Right lobe of liver (tissue), 6 donors: ENCODE results near the gene CDH4. TPM values are rescaled to one million over a fixed set of nuclear protein-coding genes. Genes with fewer than 3 reads are reported as not detected.

Source experiments
- ATAC-seq, 4 donors: fragments of 200-7000 bp; cut with Tn5 transposase; one replicate each; pipeline ENCODE4 v1.9.1; 2020; ENCODE audit warnings: mild to moderate bottlenecking in 4 of 4, moderate library complexity in 4 of 4
- DNase-seq, 3 donors: peaks; one replicate each; pipeline ENCODE4 v3.0.0-alpha.2; 2020
- H3K27ac ChIP-seq, 3 donors: fragments of 200-600 bp; one replicate each; pipeline ENCODE4 v1.8.0; 2022
- H3K27me3 ChIP-seq, 2 donors: fragments of 200-600 bp; one replicate each; pipeline ENCODE4 v1.8.0; 2022
- H3K36me3 ChIP-seq, 4 donors: fragments of 200-600 bp; sonication (generic) in 1 of 4; one replicate each; pipeline versions ENCODE4 v1.5.1 to v1.8.0; 2017 to 2022; ENCODE audit warnings: control low read depth in 1 of 4
- H3K4me1 ChIP-seq, 4 donors: fragments of 200-600 bp; sonication (generic) in 1 of 4; one replicate each; pipeline versions ENCODE4 v1.5.1 to v1.8.0; 2017 to 2022; ENCODE audit warnings: control low read depth in 1 of 4
- H3K4me3 ChIP-seq, 3 donors: fragments of 200-600 bp; one replicate each; pipeline ENCODE4 v1.8.0; 2022
- H3K9me3 ChIP-seq, 4 donors: fragments of 200-600 bp; sonication (generic) in 1 of 4; one replicate each; pipeline versions ENCODE4 v1.5.1 to v1.8.0; 2017 to 2022; ENCODE audit warnings: control low read depth in 1 of 4
- POLR2A ChIP-seq: fragments of 450-650 bp; IDR thresholded peaks from one replicate; pipeline ENCODE4 v1.6.1; 2017; ENCODE audit warnings: antibody characterized with exemption, mild to moderate bottlenecking
- WGBS: methylation state at CpG from one replicate; pipeline ENCODE4 v1.1.6; 2018; ENCODE audit warnings: low coverage, low lambda C conversion rate; ENCODE audit not compliant: insufficient coverage; ENCODE audit errors: missing lambda C conversion rate; 5-methylcytosine and 5-hydroxymethylcytosine counted together
- intact Hi-C, 2 donors: fragments of 100-400 bp; cut with DNase I; formaldehyde crosslinking; loops; one replicate each; pipeline versions ENCODE4 v1.11.2 to v1.14.1; 2022
- total RNA-seq, 6 experiments: library from RNA; depleted of rRNA in 2 of 6; stranded (reverse); fragments of >200 nt in 2 of 6; fragmentation: NEBNext Ultra II Directional in 3 of 6; extraction: Animal tissue kit (Norgen Biotek cat#: 25700) in 3 of 6; gene quantifications; one replicate each; pipeline versions ENCODE4 v1.1.0 to v1.2.4, GENCODE V29; 2016 to 2023
- TF ChIP-seq, protein P1 (sequence below), 4 donors: fragments of 200-600 bp in 3 of 4; fragments of 450-650 bp in 1 of 4; IDR thresholded peaks; one replicate each; pipeline versions ENCODE4 v1.5.1 to v1.8.0; 2016 to 2022; ENCODE audit warnings: antibody characterized with exemption in 4 of 4, mild to moderate bottlenecking in 2 of 4
- donor health status: DM: no; HTN: yes; CAD: no.
- donor health status: DM: no; HTN: no; CAD: no.
- donor health status: DM: no; HTN: no; CAD: no.
- donor health status: DM: no; HTN: yes; CAD: no.
- donor health status: DM: no; HTN: yes; CAD: no.

CDH4 gene
- total RNA-seq, 6 experiments from 2014 or later = 0.02 to 0.14 (median 0.09) TPM; not detected in 3

GRCh38 chr20:61256824-61257223 lies 4.8 kb downstream of the CDH4 start:
- intact Hi-C loops = no loop called here
- ATAC-seq = no peak
- WGBS = 42% methylated on average over 6 of the region's 7 CpGs

DNA sequence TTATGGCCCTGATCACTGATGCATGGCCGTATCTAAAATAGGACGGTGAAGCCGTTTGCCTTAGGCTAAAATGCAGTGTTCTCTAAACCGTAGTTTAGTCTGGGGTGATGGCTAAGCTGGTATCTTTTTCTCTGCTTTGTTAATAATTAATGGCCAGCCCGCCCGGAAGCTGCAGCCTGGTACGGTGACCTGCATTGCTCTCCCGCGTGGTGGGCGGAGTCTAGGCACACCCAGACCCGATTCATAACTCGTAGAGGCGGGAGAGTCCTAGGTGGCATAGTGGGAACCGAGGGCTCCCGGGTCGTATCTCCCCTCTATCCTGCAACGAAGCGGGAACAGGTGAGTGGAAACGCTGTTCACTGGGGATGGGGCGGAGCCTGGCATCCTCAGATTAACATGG lies 5.5 kb downstream of the CDH4 start:
- WGBS = 74% methylated on average over 14 of the region's 20 CpGs
- intact Hi-C loops = no loop called here
- no peak for ATAC-seq
- TF ChIP-seq, protein P1, sequence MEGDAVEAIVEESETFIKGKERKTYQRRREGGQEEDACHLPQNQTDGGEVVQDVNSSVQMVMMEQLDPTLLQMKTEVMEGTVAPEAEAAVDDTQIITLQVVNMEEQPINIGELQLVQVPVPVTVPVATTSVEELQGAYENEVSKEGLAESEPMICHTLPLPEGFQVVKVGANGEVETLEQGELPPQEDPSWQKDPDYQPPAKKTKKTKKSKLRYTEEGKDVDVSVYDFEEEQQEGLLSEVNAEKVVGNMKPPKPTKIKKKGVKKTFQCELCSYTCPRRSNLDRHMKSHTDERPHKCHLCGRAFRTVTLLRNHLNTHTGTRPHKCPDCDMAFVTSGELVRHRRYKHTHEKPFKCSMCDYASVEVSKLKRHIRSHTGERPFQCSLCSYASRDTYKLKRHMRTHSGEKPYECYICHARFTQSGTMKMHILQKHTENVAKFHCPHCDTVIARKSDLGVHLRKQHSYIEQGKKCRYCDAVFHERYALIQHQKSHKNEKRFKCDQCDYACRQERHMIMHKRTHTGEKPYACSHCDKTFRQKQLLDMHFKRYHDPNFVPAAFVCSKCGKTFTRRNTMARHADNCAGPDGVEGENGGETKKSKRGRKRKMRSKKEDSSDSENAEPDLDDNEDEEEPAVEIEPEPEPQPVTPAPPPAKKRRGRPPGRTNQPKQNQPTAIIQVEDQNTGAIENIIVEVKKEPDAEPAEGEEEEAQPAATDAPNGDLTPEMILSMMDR (IDR thresholded peaks at IDR 0.05) = no peak
- no peak for TF ChIP-seq POLR2A
- no peaks in the 10 kb centered on the region for H3K36me3 ChIP-seq
- no peaks in the 10 kb centered on the region for H3K9me3 ChIP-seq
- H3K27ac ChIP-seq = no peak overlapping the region
- H3K4me1 ChIP-seq = peaks cover 0 to 5% (median 0%) of the 10 kb centered on the region in 4 donors
- no peak for DNase-seq
- H3K4me3 ChIP-seq = no peak overlapping the region
- no peaks in the 10 kb centered on the region for H3K27me3 ChIP-seq

More at GRCh38 chr20:61256824-61257223, 4.8 kb downstream of the CDH4 start:
- H3K4me1 ChIP-seq = peaks cover 0 to 9% (median 0%) of the 10 kb centered on the region in 4 donors
- no peak overlapping the region for H3K27ac ChIP-seq
- TF ChIP-seq, protein P1 (IDR thresholded peaks at IDR 0.05) = no peak
- no peak for TF ChIP-seq POLR2A
- H3K27me3 ChIP-seq = no peaks in the 10 kb centered on the region
- no peak overlapping the region for H3K4me3 ChIP-seq
- DNase-seq = no peak
- H3K9me3 ChIP-seq = no peaks in the 10 kb centered on the region
- no peaks in the 10 kb centered on the region for H3K36me3 ChIP-seq

- ATAC-seq = no peak
- TF ChIP-seq POLR2A = no peak
- TF ChIP-seq, protein P1 (IDR thresholded peaks at IDR 0.05) = no peak
- Histone ChIP-seq H3K9me3 (no peaks in the 10 kb centered on the region), H3K27ac (no peak overlapping the region), H3K4me3 (no peak overlapping the region), H3K4me1 (no peaks in the 10 kb centered on the region), H3K27me3 (no peaks in the 10 kb centered on the region), H3K36me3 (no peaks in the 10 kb centered on the region)
- no peak for DNase-seq
- intact Hi-C loops = no loop called here
- 75% methylated on average over 2 of the region's 3 CpGs for WGBS
These were observed 7.7 kb downstream of the CDH4 start for GRCh38 chr20:61259741-61260140.

DNA sequence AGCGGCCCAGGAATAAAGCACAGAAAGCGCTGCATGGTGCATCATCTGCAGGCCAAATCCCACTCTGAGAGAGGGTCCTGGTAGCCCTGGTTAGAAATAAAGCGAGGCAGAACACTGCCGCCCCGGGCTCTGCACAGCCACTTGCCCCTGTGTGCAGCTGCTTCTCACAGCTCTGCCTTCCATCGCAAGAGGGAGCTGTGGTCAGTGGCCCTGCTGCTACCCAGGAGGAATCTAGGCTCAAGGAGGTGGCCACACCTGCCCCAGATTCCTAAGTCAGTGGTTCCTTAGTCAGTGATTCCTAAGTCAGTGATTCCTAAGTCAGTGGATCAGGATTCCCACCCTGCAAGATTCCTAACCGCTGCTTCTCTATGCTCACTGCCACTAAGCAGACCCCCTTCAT lies 8.8 kb downstream of the CDH4 start:
- Histone ChIP-seq H3K9me3 (no peaks in the 10 kb centered on the region), H3K36me3 (no peaks in the 10 kb centered on the region), H3K4me3 (no peak overlapping the region), H3K27me3 (no peaks in the 10 kb centered on the region), H3K4me1 (no peaks in the 10 kb centered on the region), H3K27ac (no peak overlapping the region)
- 54% methylated on average over 7 of the region's 7 CpGs for WGBS
- ATAC-seq (no peak), DNase-seq (no peak)
- TF ChIP-seq, protein P1 (IDR thresholded peaks at IDR 0.05) = no peak
- no peak for TF ChIP-seq POLR2A
- intact Hi-C loops = no loop called here

GRCh38 chr20:61262036-61262435 lies 10.0 kb downstream of the CDH4 start:
- no peaks in the 10 kb centered on the region for H3K27me3 ChIP-seq
- WGBS = 55% methylated on average over 7 of the region's 18 CpGs
- ATAC-seq (no peak), DNase-seq (no peak)
- H3K27ac ChIP-seq = no peak overlapping the region
- TF ChIP-seq, protein P1 (IDR thresholded peaks at IDR 0.05) = no peak
- TF ChIP-seq POLR2A = no peak
- H3K4me3 ChIP-seq = no peak overlapping the region
- intact Hi-C loops = no loop called here
- H3K9me3 ChIP-seq = no peaks in the 10 kb centered on the region
- H3K4me1 ChIP-seq = no peaks in the 10 kb centered on the region
- no peaks in the 10 kb centered on the region for H3K36me3 ChIP-seq
